Caki2 (cell line): ENCODE results near the gene ADORA1. TPM values are rescaled to one million over a fixed set of nuclear protein-coding genes. Genes with fewer than 3 reads are reported as not detected.

ENCODE experiments used
- DNase-seq: peaks from one replicate; pipeline ENCODE4 v3.0.0-alpha.2; 2015; ENCODE audit warnings: low read depth
- in situ Hi-C: cut with HindIII; loops from 2 replicates; pipeline ENCODE4 v1.10.0; 2016; ENCODE audit warnings: low sequenced_read_pairs, low pct_unique_long_range_greater_than_20kb, mixed read lengths
- total RNA-seq: library from RNA; depleted of rRNA; stranded (reverse); fragments of >200 nt; shearing (Covaris generic); gene quantifications from 2 replicates; pipeline ENCODE4 v1.2.3, GENCODE V29; 2014; ENCODE audit warnings: low replicate concordance

Gene ADORA1
- total RNA-seq, 1 experiment from 2014 or later: 100 TPM

DNA sequence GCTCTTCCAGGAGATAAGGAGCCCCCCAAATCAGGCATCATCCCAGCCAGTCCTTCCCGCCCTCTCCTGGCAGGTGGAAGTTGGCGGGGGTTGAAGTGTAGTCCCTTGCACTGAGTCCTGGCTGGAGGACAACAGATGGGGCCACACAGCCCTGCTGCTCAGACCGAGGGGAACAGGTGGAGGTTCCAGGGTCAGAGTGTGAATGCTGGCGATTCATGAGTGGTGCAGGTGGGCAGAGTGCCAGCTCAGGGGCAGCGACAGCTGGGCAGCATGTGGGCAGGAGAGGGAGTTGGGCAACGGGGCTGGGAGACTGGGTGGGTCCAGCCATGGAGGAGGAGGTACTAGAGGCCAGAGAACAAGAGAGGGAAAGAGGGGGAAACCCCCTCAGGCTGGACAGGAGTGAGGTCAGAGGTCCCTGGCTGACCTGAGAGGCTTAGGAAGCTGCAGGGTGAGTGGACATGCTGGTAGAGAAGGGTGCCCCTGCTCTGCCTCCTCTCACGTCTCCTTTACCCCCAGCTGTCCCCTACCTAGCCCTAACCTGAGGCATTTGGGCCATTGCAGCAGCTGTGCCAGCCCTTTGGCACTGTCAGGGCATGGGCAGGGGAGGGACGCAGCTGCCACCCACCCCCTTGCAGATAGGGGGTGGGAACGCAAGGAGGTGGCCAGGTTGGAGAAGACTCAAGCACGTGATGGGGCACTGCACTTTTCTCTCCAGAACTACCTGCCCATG is 11.3 kb upstream of the ADORA1 start:
- DNase-seq: no peak
- in situ Hi-C loops: no loop called here

DNA sequence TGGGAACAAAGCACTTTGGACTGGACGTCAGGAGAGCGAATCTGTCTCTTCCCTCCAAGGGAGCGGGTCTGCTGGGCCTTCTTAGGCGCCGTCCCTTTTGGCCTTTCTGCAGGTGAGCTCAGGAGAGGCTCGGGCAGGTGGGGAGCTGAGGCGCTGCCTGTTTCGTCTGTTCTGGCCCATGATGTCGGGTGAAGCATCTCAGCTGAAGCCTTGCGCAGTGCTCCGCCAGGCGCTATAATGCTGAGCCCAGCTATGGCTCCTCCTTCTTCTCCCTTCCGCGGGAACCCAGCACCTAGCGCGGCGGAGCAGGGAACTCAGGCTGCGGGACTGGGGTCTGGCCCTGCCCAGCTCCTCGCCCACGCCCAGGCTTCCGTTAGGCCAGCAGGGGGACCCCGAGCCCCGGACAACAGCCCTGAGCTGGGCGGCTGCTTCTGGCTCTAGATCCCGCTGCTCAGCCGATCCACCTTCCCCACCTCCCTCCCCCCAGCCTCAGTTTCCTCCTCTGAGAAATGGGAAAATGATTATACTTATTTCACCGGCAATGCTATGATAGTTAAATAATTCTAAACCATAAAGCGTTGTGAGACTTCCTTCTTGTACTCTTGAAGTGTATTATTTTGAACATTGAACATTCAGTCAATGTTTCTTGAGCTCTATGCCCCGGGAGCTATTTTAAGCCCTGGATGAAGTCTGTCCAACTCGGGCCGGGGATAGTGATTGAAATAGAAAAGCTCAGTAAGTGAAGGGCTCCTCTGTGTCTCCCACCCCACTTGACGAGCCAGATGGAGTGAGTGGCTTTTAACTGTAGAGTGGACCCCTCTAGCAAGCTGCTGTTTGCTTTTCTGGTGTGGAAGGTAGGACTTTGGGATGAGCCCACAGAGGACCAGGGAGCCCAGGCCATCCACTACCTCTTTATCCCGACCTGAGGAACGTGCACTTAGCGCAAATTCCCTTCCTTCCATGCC is 9.6 kb upstream of the ADORA1 start:
- in situ Hi-C loops: no loop called here
- peak; percentile 47 for DNase-seq

GRCh38 chr1:203120325-203121153 is 7.0 kb upstream of the ADORA1 start:
- no peak for DNase-seq
- in situ Hi-C loops: no loop called here

- in situ Hi-C loops: no loop called here
- no peak for DNase-seq
These were observed 6.1 kb upstream of the ADORA1 start for GRCh38 chr1:203121186-203122015.

- in situ Hi-C loops: no loop called here
- DNase-seq: no peak
These were observed 5.4 kb upstream of the ADORA1 start for GRCh38 chr1:203122159-203122558.

DNA sequence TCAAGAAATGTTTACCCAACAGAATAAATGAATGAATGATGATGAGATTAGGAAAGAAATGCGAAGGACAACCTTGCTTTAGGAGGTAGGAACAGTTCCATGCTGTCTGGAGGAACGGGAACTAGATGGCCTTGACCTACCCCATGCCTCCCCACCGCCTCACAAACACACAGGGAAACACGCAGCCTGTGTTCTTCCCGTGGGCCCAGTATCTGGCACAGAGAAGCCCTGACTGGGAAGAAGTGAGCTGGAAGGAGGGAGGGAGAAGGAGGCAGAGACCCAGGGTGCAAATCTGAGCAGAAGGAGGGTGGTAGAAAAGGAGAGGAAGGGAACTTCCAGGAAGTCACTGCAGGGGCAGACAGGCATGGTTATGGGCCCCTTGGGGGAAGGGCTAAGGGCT is 3.5 kb upstream of the ADORA1 start:
- no peak for DNase-seq
- in situ Hi-C loops: no loop called here

DNA sequence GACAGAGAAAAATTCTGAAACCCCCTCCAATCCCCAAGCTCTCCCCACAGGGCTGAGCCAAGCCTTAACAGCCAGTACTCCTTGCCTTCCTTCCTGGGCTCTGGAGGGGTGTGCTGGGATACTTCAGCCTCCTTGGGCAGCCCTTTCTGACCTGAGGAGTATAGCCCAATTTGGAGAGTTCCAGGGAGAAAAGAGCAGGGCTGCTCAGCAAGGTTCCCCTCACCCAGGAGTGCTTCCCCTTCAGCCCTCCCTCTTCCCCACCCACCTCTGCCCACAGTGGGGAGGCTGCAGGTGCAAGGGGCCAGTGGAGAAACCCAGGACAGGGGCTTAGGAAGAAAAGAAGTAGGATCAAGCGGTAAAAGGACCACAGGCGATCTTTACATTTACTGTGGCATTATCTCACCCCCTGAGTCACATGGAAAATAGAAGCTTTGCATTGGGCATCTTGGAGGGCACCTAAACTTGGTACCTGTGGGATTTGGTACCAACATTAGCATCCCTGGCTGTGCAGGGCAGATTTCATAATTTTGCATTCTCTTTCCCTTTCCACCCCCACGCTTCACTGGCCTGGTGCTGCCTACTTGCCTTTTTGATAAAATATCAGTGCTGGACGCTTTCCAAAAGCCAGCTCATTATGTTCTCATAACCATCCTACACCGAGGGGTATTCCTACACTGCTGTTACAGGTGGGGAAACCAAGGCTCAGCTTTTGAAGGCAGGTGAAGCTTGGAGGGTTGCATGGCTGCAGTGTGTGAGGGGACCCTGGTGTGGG is 2.8 kb upstream of the ADORA1 start:
- DNase-seq: no peak
- in situ Hi-C loops: no loop called here

DNA sequence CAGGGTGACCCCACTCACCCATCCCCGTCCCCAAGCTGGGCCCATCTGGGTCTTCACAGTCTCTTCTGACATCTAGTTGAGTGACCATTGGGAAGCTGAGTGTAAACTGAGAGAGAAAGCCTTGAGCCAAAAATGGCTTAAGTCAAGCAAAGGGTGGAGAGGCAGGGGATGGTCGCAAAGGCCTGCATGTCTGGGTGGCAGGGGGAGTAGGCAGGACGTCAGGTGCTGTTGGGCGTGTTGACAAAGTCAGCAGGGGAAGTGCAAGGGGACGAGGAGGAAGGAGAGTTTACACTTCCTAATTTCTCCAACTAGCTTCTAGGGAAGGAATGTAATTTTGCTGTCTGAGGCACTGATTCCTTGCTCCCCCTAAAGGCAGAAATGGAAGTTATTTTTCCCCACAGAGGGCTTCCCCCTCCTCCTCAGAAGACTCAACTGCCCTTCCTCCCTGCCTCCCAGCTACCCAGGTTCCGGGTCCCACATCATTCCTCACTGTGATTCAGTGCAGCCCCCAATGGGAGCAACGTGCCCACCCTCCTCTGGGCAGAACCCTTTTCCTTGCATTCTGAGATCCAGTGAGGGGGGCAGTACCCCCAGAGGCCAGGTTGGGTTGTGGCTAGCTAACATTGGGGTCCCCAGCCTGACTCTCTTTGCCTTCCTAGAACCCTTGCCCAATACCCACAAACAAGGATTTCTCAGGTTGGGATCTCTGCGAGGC is 1.2 kb upstream of the ADORA1 start:
- peak; percentile 32 for DNase-seq
- in situ Hi-C loops: no loop called here

DNA sequence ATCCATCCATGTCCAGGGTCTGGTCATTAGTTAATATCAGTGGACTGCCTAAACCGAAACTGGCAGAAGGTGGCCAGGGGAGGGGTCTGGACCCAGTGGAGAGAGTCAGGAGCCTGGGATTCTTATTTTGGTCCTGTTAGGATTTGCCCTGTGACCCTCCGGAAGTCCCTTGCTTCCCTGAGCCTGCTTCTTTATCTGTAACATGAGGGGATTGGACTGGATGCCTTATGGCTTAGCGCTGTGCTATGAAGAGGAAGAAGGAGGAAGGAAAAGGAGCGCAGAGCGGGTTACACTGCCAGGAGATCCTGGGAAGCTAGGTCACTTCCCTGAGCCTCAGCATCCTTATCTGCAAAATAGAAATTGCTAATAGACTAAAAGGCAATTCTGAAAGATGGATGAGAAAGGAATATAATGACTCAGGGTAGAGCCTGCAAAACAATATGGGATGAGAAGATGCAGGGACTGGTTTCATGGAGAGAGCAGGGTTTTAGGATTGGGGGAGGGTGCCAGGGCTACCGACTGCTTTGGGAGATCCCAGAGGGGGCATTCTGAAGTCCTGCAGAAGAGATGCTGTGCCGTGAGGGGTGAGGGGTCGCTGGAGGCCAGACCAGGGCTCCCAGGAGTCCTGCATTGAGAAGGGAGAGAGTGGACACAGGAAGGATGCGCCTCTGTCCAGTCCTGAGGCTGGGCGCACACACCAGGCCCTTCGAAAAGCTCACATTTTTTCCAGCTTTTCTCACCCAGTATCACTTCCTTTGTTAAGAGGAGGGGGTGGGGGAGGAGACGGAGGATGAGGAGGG is 460 bp upstream of the ADORA1 start:
- peak; percentile 12 for DNase-seq
- in situ Hi-C loops: no loop called here

GRCh38 chr1:203128431-203128715 is 847 bp downstream of the ADORA1 start:
- in situ Hi-C loops: no loop called here
- no peak for DNase-seq

DNA sequence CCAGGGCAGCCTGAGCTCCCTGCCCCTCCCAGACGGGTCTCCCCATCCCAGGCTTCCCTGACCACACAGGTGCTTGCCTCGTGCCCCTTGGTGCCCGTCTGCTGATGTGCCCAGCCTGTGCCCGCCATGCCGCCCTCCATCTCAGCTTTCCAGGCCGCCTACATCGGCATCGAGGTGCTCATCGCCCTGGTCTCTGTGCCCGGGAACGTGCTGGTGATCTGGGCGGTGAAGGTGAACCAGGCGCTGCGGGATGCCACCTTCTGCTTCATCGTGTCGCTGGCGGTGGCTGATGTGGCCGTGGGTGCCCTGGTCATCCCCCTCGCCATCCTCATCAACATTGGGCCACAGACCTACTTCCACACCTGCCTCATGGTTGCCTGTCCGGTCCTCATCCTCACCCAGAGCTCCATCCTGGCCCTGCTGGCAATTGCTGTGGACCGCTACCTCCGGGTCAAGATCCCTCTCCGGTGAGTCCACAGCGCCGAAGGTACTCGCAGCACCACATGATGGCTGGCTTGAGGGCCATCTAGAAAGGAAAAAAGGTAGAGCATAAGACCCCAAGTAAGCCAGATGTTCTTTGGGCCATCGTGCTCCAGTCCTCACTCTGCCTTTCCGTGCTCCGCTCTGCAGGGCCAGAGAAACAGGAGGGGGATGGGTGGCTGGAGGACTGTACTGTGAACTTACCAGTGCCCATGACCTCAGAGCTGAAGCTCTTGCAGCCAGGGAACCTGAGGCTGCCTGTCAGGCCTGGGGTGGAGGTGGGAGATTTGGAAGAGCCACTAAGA is 1.4 kb downstream of the ADORA1 start:
- peak; percentile 50 for DNase-seq
- in situ Hi-C loops: no loop called here

GRCh38 chr1:203129501-203130231 is 2.1 kb downstream of the ADORA1 start:
- in situ Hi-C loops: no loop called here
- DNase-seq: peak; percentile 66

DNA sequence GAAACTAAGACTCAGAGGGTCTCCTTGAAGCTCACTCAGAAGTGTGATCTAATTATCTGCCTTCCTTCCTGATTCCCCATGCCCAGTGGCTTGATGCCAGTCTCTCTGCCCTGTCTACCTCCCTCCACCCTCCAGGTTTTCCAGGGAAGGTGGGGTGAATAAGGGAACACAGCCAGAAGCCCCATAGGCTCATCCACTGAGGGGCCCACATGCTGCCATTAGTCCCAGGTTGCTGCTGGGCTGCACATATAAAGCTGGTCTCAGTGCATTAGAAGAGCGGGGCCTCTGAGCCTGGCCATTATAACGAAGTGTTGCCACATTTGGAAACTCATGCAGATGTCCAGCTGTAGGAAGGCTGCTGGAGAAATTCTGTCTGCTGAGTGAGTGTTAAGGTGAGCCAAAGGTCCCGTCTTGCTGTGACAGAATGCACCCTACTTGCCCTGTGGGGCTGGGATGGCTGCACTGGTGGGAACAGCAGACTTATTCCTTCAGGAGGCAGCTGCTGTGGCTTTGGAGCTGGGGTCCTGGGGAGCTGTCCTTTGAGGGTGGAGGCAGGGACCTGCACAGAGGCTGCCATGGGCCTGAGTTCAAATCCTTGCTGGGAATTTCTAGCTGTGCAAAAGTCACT is 2.9 kb downstream of the ADORA1 start:
- DNase-seq: no peak
- in situ Hi-C loops: no loop called here

DNA sequence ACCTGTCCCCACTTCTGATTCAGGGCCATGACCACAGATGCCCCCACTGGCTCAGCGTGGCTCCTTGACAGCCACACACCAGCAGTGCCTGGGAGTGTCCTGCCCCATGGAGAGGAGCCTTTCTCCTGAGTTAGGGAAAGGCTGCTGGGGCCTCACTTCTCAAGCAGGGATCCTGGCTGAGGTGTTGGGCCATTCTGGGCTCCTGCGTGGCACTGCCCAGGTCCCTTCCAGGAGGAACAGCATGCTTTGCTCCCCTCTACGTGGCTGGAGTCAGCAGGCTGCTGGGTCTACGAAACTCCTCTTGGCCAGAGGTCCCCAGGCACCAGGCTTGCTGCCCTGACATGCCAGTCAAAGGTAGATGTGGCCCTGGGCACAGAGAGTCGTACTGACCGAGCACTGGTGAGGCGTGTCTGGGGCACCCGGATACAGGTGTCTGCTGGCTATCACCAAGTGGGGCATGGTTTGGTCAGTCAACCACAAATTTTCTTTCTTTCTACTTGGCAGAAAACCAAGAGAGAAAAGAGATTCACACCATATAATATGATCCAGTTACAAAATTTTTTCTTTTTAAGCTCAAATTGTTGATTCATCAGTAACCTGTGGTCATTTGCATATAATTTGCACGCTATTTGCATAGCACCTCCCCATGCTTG is 4.1 kb downstream of the ADORA1 start:
- DNase-seq: peak; percentile 59
- in situ Hi-C loops: no loop called here
